Stimulated activated CD8-positive, alpha-beta memory T cell treated with anti-CD3 and anti-CD28 coated beads, Interleukin-12 subunit alpha, Interleukin-12 subunit beta, amount 100 ng/mL, for 24 hours (primary cell): ENCODE data around the gene CYP19A1.
"Not testable (repeated sequence)": the region's sequence is repeated elsewhere in the genome, so short reads cannot be mapped to it uniquely, and the experiment has no call there.

Experiments
- DNase-seq: peaks from one replicate; pipeline ENCODE4 v3.0.0-alpha.2; 2020; ENCODE audit errors: extremely low read depth

Gene CYP19A1

DNA sequence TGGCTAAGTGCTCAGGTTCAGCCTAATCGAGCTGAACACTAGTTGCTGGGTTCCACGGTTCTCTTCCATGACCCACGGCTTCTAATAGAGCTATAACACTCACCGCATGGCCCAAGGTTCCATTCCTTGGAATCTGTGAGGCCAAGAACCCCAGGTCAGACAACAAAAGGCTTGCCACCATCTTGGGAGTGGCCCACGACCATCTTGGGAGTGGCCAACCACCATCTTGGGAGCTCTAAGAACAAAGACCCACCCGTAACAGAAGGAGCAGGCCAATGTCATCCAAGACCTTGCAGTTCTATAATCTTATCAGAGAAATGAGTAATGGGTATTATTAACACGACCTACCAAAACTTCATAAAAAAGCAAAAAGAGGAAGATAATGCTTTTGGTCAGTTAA is 77.3 kb downstream of the CYP19A1 start:
- not testable (repeated sequence) for DNase-seq

- no peak for DNase-seq
Measured at GRCh38 chr15:51260202-51260601, 78.2 kb downstream of the CYP19A1 start.

- no peak for DNase-seq
Measured at GRCh38 chr15:51255533-51255932, 82.9 kb downstream of the CYP19A1 start.

DNA sequence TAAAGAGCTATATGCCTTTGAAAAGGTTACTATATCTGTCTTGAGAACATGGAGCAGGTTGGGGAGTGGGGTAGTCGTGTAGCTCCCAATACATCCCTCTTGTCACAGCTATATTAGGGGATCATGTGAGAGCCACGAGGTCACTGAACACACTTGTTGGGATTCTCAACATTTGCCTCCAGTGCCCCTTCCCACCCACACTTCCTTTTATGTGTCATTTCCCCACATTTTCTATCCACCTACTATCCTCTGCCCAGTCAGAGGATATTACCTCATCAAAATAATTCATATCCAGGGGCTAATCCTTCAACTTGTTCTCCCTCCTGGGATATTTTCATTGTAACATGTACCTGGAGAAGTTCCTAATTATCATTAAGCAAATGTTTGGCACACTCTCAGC is 85.0 kb downstream of the CYP19A1 start:
- no peak for DNase-seq

- DNase-seq: no peak
Measured at GRCh38 chr15:51252671-51253070, 85.7 kb downstream of the CYP19A1 start.

DNA sequence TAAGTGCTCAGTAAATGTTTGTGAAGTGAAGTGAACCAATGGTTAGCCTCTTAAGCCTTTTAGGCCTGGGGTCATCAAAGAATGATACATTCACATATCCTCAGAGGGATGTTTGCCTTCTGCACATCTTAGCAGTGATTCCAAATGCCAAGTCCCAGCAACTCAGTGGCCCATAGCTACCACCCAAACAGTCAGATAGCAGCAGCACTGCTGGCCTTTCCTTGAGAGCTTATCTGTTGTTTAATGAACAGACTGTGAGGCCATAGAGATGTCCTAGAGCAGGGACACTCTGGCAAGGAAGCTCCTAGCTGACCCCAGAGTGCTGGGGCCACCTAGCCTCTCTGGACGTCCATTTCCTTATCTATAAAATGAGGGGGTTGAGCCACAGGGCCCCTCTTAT is 86.8 kb downstream of the CYP19A1 start:
- DNase-seq: no peak

DNA sequence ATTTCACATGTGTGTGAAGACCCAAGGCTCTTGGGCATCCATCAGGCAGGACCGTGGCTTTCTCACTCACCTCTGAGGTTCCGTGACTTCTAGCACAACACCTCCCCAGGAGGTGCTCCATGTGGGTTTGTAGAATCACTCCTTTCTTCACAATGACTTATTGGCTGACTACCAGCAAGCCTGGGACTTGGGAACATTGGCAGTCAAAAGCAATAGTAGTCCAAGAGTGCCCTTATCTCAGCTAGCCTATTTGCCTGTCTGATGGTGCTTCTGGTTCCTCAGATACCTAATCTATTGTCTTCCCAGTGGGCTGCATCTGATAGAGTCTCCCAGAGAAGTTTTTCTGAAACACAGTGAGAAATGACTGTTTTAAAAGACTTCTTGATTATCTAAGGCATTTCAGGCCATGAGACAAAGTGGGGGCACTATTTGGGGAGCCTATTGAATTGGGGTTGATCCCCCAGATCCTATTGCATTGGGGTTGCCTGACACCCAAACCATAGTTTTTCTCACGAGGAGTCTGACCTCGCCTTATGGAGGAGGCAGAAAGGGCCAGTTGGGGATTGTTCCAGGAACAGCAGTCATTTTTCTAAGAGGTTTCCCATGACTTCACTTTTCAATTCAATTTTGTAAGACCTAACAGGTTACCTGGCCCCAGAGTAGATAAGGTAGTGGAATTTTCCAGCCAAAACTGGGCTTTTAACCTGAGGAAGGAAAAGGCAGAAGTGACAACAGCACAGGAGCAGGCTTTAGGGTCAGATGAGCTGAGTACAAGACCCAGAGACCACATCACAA is 88.0 kb downstream of the CYP19A1 start:
- no peak for DNase-seq

DNA sequence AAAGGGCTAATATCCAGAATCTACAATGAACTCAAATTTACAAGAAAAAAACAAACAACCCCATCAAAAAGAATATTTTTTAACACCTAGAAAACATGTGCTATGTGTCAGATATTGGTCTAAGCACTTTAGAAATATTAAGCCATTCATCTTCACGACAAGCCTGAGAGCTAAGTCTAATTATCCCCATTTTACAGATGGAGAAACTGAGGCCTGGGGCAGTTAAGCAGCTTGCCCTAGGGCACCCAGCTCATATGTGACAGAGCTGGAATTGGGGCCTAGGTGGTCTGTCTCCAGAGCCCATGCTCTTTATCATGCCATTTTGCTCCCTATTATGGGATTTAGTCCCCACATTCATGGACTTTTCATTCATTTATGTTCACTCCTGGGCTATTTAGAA is 92.8 kb downstream of the CYP19A1 start:
- DNase-seq: no peak

DNA sequence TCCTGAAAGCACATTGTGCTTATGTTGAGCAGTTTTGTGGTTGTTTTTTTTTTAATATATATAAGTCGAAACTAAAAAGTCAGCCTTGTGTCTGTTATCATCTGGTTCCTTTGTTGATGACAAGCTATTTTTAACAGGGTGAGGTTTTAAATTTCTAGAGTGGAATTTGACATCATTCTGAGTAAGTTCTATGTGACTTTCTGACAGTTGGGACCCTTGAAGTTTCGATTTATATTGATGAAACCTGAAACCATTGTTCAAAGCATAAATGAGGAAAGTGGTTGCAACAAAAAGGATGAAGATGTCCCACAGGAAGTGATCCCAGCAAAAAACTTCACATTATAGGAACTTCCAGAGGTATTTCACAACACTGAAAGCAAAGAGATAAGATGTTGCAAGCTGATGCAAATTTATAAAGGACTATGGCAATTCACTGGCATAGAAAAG is 94.0 kb downstream of the CYP19A1 start:
- no peak for DNase-seq

- DNase-seq: no peak
Measured at GRCh38 chr15:51243774-51244173, 94.6 kb downstream of the CYP19A1 start.

DNA sequence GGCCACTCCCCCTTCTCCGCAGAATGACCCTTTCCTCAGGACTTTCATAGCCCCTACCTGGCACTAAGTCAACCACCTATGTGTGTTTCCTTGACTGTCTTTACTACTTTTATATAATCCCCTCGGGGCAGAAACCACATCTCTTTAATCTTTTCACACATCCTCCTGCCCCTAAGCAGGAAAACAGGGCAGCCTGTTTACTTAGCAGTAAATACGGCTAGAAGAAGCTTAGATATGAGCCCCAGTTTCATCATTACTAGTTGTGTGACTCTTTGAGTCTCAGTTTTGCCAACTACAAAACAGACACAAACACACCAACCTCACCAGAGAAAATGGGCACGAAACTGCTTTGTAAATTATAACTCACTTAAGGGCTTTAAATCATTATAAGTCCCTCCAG is 98.3 kb downstream of the CYP19A1 start:
- no peak for DNase-seq

DNA sequence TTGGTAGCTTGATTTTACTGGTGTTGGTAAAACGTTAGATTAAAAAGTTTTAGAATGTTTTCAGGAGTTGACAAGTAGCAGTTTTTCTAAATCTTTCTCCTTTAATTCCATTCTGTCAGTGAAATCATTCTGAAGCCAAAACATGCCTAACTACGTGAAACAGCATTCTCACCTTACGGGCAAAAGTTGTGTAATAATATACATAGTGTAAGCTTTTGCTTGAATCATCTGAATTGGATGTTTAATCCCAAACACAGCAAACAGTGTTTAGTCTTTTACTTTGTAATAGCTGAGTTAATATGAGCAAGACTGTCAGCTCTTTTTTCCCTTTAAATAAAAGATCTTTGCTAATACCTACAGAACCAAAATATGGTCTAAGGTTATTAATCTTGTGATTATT is 100.6 kb downstream of the CYP19A1 start:
- DNase-seq: no peak

DNA sequence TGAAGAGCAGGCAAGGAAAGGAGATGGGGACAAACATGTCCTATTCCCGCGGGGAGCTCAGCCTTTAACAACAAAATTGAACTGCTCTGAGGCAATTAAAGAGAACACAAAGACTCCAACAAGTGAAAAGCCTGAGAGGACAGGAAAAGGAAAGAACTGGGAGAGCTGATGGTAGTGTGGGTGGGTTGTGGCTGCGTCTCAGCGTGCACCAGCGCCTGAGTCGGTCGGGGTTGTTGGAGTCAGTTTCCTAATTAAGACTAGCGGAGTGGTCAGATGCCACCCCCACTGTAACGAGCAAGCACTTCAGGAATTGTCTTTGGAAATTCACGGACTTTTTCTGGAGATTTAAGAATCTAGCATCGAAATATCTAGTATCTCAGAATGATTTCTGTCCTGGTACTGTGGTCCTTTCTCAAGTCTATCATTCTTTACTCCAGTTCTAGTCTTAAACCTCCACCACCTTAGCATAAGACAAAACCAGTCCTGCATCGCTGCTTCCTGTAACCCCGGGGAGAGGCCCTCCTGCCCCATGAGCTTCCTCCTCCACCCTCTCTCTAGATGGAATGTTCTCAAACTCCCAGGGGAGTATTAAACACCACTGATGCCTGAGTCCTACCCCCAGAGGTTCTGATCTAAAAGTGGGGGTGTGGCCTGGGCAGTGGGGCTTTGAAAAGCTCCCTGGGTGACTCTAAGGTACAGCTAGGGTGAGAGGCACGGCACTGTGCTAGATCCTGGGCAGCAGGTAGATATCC is 104.0 kb downstream of the CYP19A1 start:
- no peak for DNase-seq

- no peak for DNase-seq
Measured at GRCh38 chr15:51232581-51232980, 105.8 kb downstream of the CYP19A1 start.

GRCh38 chr15:51229907-51230330 is 108.5 kb downstream of the CYP19A1 start:
- no peak for DNase-seq

DNA sequence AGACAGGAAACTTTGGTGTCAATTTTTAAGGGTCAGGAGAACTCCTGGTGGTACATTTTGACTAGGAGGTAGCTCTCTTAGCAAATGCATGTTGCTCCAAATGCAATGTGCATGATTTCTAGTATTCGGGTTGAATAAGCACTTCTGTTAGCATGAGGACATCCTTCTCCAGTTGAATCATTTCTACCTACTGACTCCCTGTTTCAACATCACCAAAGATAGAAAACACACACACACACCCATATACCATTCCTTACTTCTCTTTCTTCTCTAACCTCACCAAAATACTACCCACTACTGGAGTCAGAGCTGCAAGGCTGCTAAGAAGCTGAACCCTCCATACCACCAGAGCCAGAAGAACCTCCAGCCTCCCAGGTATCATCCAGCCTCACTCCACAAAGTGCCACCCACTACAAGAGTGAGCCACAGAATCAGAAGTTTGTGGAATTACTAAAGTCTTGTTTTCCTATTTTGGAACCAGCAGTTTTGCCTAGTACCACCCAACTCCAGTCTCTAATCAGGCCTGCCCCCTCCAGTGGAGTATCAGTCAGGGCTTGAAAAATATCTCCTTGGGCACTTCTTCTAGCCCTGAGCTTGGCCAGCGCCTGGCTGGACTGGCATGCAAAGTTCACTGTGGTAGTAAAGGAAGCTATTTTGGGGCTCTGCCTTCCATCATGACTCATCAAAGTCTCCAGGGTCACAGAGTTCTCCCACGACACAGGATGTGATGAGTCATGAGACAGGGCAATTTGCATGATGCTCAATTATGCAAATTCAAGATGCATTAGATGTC is 110.3 kb downstream of the CYP19A1 start:
- no peak for DNase-seq

DNA sequence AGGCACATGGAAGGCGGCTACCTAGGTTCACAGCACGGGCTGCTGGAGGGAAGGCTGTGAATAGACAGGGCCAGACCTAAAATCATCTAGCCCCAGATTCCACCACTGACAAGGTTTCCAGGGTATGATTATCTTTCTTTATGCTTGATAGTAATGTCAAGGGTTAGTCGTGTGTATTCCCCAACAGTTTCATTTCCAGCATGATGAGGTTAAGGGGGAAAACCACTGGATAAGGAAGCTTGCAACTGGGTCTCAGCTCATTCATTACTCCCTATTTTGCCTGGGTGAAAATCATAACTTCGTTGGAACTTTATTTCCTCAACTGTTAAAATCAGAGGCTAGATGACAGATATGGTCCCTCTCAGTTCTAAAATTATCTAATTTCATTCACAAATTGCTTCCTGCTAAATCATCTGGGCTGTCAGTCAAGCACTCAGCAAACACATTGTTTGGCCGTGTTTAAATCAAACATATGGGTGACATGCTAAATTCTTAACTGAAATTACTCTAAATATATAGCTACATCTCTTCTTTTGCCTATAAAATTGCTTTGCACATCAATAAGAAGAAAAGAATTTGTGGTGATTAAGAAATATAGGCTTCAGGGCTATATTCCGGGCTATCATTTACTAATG is 111.7 kb downstream of the CYP19A1 start:
- DNase-seq: no peak

- no peak for DNase-seq
Measured at GRCh38 chr15:51224428-51224827, 114.0 kb downstream of the CYP19A1 start.

DNA sequence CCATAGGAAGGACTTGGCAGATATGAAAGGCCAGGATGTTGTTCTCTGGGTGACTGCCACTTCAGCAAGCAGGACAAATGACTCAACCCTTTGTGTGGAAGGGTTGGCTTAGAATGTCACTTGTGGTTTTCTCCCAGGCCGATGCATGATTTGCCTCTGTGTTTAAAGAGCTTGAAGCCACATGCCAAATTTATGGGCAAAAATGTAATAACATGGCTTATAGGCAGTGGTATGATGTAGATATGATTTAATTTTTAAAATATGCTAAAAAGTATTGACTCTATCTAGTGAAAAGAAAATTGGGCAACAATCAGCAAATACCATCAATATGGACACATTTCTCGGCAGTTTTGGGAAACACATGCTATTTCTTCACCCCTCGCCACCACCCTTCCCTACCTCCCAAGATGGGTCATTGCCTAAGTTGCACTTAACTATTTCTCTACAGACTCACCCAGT is 114.6 kb downstream of the CYP19A1 start:
- no peak for DNase-seq

GRCh38 chr15:51218299-51218938 is 120.0 kb downstream of the CYP19A1 start:
- DNase-seq: no peak

- DNase-seq: no peak
Measured at GRCh38 chr15:51212909-51213308, 125.5 kb downstream of the CYP19A1 start.
